Activated CD4-positive, CD25-positive, alpha-beta regulatory T cell treated with anti-CD3 and anti-CD28 coated beads, Interleukin-2, amount 50 U/mL, for 72 hours (primary cell): ENCODE results near the gene PRCC.
A peak's percentile ranks its signal among the peaks of the same experiment; 100 is the strongest.

Source experiments
- DNase-seq: peaks from one replicate; pipeline ENCODE4 v3.0.0; 2021

PRCC gene

DNA sequence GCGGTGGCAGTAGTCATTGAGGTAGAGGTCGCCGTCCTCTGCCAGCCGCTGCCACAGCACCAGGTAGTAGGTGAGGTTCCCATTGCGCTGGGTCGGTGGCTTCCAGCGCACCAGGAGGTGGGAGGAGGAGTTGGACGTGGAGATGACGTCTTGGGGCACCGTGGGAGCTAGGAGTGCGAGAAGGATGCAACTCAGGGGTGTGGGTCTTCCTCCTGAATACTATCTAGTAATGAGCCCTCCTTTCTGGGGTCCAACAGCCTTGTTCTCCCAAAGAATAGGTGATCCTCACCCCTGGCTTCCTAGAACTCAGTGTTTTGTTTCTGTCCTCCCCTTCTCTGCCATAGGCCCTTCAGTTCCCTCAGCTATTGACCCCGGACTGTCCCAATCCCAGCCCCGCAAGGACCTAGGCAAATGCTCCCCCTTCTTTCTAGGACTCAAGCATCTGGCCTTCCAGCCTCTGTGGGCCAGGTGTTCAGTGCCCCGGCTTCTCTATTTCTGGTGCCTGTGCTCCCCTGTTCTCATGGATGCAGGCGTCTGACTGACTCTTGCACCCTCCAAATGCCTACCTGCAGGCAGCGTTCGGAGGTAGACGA, 78.7 kb downstream of the PRCC start:
- no peak for DNase-seq

DNA sequence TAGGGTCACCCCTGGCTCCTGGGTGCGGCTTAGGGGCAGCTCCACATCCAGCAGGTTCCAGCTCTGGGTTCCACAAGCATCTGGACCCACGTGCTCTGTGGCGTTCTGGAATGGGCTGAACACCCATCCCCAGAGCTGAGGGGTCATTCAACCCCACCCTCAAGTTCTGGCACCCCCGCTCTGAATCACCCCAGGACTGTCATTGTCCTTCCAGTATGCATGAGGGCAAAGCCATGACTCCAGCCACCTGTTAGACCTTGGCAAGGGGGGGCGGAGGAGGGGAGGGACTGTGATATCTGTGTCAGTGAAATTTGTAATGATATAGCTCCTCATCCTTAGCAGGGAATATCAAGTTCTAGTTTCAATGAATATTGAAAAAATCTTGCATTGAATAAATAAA, 79.3 kb downstream of the PRCC start:
- DNase-seq = no peak

DNA sequence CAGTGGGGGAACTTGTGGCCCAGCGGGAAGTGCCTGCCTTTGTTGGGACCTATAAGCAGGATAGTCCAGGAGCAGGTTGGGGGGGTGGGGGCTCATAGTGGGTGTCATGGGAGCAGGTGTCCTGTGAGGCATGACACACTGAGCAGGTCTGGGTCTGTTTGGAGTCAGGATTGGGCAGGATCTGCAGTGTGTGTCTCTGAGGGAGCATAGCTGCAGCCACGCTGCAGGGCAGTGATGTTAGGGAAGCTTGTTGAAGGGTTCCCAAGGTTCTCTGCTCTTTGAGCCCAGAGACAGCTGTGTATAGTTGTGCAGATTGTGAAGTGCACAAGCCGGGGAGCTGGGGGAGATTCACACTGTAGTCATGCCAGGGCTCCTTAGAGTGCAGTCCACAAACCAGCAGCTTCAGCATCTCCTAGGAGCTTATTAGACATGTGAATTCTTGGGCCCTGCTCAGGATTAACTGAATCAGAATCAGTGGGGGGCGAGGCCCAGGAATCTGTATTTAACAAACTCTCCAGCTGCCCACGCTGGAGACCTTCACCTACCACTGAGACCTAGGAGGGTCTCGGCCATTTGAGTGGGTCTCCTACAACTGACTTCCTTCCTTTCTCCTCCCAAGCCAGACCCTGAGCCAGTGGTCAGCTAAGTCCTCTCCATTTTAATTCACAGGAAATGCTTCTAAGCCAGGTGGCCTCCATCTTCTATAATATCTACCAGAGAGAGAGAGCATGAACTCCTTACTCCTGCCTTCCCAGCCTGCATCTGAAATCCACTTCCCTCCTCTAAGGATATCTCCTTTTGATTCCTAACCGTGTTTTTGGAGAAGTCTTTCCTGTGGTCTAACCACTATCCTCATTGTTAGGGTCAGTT, 80.5 kb downstream of the PRCC start:
- DNase-seq = no peak

DNA sequence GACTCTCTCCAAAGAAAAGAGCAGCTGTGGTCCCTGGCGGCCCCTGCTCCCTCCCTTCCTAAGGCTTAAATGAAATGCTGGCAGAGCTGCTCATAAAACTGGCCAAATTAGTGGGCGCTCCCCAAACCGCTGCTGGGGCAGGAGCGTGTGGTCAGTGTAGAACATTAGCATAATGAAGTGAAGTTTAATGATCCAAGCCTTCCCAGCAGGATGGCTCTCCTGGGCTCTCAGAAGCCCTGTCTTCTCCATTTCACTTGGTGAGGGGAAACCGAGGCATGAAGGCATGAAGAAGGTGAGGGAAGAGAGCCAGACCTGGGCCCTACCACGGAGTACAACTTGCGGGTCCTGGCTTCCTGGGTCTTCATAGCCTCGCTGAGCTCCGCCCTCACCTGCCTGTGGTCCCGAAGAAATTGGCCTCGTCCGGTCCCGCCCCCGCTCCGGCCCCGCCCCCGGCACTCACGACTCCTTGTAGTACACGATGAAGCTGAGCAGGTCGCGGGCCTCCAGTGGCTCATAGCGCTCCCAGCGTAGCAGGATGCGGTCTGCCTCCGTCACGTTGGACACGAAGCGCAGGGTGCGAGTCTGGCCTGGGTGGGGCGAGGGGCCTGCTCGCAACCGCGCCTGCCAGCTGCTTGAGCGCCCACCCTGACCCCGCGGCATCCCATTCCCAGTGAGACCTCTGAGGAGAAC, 81.3 kb downstream of the PRCC start:
- DNase-seq = peak; percentile 63

DNA sequence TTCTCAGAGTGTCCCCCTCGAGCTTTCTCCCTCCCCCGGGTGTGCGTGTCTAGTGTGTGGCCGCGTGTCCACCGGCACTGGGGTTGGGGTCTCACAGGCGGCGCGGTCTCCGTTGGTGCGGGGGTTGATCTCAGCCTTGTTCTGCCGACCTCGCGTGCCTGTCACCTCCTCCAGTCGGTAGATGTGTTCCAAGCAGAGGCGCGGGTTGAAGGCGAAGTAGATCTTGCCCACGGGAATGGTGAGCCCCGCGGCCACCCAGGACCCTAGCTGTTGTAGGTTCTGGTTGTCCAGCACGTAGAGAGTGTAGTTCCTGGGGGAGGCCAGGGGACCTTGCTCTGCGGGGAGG, 81.8 kb downstream of the PRCC start:
- no peak for DNase-seq
